ENCODE results near the gene ADAMTS9. TPM values are rescaled to one million over a fixed set of nuclear protein-coding genes. Genes with fewer than 3 reads are reported as not detected.

The ADAMTS9 gene
- total RNA-seq, 6 experiments from 2014 or later: 1.1 to 9.9 (median 3.5) TPM

GRCh38 chr3:64473466-64473865, 214.3 kb downstream of the ADAMTS9 start:
- no peak for TF ChIP-seq POLR2A (IDR thresholded peaks at IDR 0.05)
- TF ChIP-seq, protein P1, sequence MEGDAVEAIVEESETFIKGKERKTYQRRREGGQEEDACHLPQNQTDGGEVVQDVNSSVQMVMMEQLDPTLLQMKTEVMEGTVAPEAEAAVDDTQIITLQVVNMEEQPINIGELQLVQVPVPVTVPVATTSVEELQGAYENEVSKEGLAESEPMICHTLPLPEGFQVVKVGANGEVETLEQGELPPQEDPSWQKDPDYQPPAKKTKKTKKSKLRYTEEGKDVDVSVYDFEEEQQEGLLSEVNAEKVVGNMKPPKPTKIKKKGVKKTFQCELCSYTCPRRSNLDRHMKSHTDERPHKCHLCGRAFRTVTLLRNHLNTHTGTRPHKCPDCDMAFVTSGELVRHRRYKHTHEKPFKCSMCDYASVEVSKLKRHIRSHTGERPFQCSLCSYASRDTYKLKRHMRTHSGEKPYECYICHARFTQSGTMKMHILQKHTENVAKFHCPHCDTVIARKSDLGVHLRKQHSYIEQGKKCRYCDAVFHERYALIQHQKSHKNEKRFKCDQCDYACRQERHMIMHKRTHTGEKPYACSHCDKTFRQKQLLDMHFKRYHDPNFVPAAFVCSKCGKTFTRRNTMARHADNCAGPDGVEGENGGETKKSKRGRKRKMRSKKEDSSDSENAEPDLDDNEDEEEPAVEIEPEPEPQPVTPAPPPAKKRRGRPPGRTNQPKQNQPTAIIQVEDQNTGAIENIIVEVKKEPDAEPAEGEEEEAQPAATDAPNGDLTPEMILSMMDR (IDR thresholded peaks at IDR 0.05): no peak
- ATAC-seq (no peak), DNase-seq (no peak)
- WGBS (ENCODE audit: insufficient coverage, low coverage, low lambda C conversion rate, missing lambda C conversion rate): 81% methylated on average over 1 of the region's 1 CpG
- Histone ChIP-seq H3K9me3 (no peaks in the 10 kb centered on the region), H3K4me1 (no peaks in the 10 kb centered on the region), H3K36me3 (no peaks in the 10 kb centered on the region), H3K27ac (no peak overlapping the region), H3K4me3 (no peak overlapping the region), H3K27me3 (no peaks in the 10 kb centered on the region)
- intact Hi-C loops (cut with DNase I): no loop called here

GRCh38 chr3:64470436-64470835, 217.4 kb downstream of the ADAMTS9 start:
- Histone ChIP-seq H3K27ac (no peak overlapping the region), H3K9me3 (no peaks in the 10 kb centered on the region), H3K36me3 (no peaks in the 10 kb centered on the region), H3K27me3 (no peaks in the 10 kb centered on the region), H3K4me3 (no peak overlapping the region), H3K4me1 (no peaks in the 10 kb centered on the region)
- DNase-seq (no peak), ATAC-seq (no peak)
- WGBS (ENCODE audit: insufficient coverage, low coverage, low lambda C conversion rate, missing lambda C conversion rate): 70% methylated on average over 5 of the region's 5 CpGs
- TF ChIP-seq POLR2A (IDR thresholded peaks at IDR 0.05): no peak
- TF ChIP-seq, protein P1 (IDR thresholded peaks at IDR 0.05): no peak
- intact Hi-C loops (cut with DNase I): no loop called here

DNA sequence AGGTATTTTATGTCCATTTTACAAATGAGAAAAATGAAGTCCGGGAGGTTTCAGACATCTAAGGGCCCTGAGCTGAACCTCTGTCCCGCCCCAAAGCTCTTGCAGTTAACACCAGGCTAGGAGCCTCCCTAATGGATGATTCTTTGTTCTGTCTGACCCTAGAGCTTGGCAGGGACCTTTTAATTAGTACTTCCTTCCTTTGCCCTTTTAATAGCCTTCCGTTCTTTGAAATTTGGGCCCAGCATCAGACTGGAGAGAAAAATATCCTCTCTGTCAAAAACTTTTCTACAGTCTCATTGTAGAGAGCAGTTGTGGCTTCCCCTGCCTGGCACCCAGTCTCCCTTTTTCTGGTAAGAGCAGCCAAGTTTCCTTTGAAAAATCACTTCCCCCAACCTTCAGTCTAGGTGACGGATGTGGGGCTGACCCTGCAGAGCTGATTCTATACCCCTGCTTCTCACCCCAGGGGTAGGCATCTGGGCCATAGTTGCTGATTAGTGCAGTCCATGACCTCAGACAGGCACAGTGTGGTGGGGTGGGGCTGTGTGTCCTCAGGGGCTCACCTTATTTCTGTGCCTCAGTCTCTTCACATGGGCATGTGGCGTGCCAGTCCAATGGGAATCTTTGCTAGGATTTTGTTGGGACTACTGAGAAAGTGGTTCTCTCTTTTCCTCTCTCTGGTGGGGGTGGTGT, 220.4 kb downstream of the ADAMTS9 start:
- H3K4me1 ChIP-seq: no peaks in the 10 kb centered on the region
- ATAC-seq: no peak
- intact Hi-C loops (cut with DNase I): no loop called here
- H3K36me3 ChIP-seq: no peaks in the 10 kb centered on the region
- no peak overlapping the region for H3K27ac ChIP-seq
- no peaks in the 10 kb centered on the region for H3K27me3 ChIP-seq
- TF ChIP-seq POLR2A (IDR thresholded peaks at IDR 0.05): no peak
- TF ChIP-seq, protein P1 (IDR thresholded peaks at IDR 0.05): no peak
- WGBS (ENCODE audit: insufficient coverage, low coverage, low lambda C conversion rate, missing lambda C conversion rate): 70% methylated on average over 5 of the region's 5 CpGs
- H3K4me3 ChIP-seq: no peak overlapping the region
- no peak for DNase-seq
- no peaks in the 10 kb centered on the region for H3K9me3 ChIP-seq

Small RNA genes within 50 kb of the gene (small RNA-seq; reads per million reads assigned to genes)
- 0 reads per million in 2 experiments for gene RNU6-739P
